ENCODE results near the gene GLIPR1. TPM values are rescaled to one million over a fixed set of nuclear protein-coding genes. Genes with fewer than 3 reads are reported as not detected.
"Not testable (repeated sequence)": the region's sequence is repeated elsewhere in the genome, so short reads cannot be mapped to it uniquely, and the experiment has no call there.

The GLIPR1 gene
- total and polyA plus RNA-seq, 10 of the 15 experiments (the other 5 are each of a cell fraction or from before 2014, with no cell fraction given), result 18.2 to 62.6 (median 32.2) TPM

GRCh38 chr12:75511116-75512048, 30.8 kb downstream of the GLIPR1 start, which contains the start of gene KRR1 (continued):
- TF ChIP-seq BHLHE40 (IDR thresholded peaks at IDR 0.05; ENCODE audit: borderline replicate concordance in 1 of 2, low read depth in 2 of 2, low read length in 1 of 2), result peak in 1 of 2 experiments; percentile 28; a peak in 2 of 4 replicates
- TF ChIP-seq ESRRA (IDR thresholded peaks at IDR 0.05; ENCODE audit: low read length), result no peak
- peak; percentile 58; the same call in 1 of the 2 replicates for TF ChIP-seq TBL1XR1 (IDR thresholded peaks at IDR 0.05; ENCODE audit: low read depth, low read length)
- TF ChIP-seq FOXM1 (IDR thresholded peaks at IDR 0.05; ENCODE audit: low read depth, low read length), result no peak
- TF ChIP-seq MXI1 (IDR thresholded peaks at IDR 0.05; ENCODE audit: low read depth, low read length), result peak; percentile 89
- TF ChIP-seq, protein P1, sequence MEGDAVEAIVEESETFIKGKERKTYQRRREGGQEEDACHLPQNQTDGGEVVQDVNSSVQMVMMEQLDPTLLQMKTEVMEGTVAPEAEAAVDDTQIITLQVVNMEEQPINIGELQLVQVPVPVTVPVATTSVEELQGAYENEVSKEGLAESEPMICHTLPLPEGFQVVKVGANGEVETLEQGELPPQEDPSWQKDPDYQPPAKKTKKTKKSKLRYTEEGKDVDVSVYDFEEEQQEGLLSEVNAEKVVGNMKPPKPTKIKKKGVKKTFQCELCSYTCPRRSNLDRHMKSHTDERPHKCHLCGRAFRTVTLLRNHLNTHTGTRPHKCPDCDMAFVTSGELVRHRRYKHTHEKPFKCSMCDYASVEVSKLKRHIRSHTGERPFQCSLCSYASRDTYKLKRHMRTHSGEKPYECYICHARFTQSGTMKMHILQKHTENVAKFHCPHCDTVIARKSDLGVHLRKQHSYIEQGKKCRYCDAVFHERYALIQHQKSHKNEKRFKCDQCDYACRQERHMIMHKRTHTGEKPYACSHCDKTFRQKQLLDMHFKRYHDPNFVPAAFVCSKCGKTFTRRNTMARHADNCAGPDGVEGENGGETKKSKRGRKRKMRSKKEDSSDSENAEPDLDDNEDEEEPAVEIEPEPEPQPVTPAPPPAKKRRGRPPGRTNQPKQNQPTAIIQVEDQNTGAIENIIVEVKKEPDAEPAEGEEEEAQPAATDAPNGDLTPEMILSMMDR (IDR thresholded peaks at IDR 0.05 in 2 of 3, conservative IDR thresholded peaks at IDR 0.05 in 1 of 3; ENCODE audit: control insufficient read depth in 2 of 3, extremely low read depth in 1 of 3, insufficient read depth in 1 of 3, low read depth in 3 of 3, low read length in 3 of 3), result no peak
- no peak for TF ChIP-seq SMAD1 (IDR thresholded peaks at IDR 0.05; ENCODE audit: low read depth, partially characterized antibody)

GRCh38 chr12:75521224-75521623, 40.7 kb downstream of the GLIPR1 start:
- ATAC-seq; H3K36me3 ChIP-seq (ENCODE audit: control insufficient read depth in 2 of 2, insufficient read depth in 2 of 2, low read length in 1 of 2); BruUV-seq (replicated peaks); in situ Hi-C loops (cut with MboI); H4K20me1 ChIP-seq (ENCODE audit: control insufficient read depth, insufficient read depth); H3K27me3 ChIP-seq (replicated peaks in 1 of 2; ENCODE audit: control insufficient read depth in 2 of 2, insufficient read depth in 2 of 2, low read length in 1 of 2); H3K4me2 ChIP-seq (ENCODE audit: control insufficient read depth, insufficient read depth); POLR2A ChIA-PET; H3K4me1 ChIP-seq (ENCODE audit: control insufficient read depth, insufficient read depth, low read length); SMC1A ChIA-PET (ENCODE audit: uncharacterized antibody, unreplicated experiment); RAD21 ChIA-PET (ENCODE audit: unreplicated experiment); FAIRE-seq; H3K9ac ChIP-seq (ENCODE audit: control insufficient read depth, insufficient read depth, low read length); DNase-seq (ENCODE audit: low read depth, low spot score); H3K4me3 ChIP-seq; H3K79me2 ChIP-seq (ENCODE audit: control insufficient read depth, insufficient read depth, low read length); CTCF ChIA-PET; H2AFZ ChIP-seq (ENCODE audit: control insufficient read depth, low read depth, low read length); H3K9me3 ChIP-seq (replicated peaks; ENCODE audit: control insufficient read depth, insufficient read depth, low read length); H3K27ac ChIP-seq (ENCODE audit: control insufficient read depth, insufficient read depth): not testable (repeated sequence)
- intact Hi-C loops (cut with micrococcal nuclease; ENCODE audit: unreplicated experiment), result loop anchor here (10.0 kb wide), 1 partner anchor 1064 kb away; no protein-coding TSS in a partner anchor

DNA sequence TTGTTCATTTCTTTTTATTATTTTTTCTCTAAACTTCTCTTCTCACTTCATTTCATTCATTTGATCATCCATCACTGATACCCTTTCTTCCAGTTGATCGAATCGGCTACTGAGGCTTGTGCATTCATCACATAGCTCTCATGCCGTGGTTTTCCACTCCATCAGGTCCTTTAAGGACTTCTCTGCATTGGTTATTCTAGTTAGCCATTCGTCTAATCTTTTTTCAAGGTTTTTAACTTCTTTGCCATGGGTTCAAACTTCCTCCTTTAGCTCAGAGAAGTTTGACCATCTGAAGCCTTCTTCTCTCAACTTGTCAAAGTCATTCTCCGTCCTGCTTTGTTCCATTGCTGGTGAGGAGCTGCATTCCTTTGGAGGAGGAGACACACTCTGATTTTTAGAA, 41.6 kb downstream of the GLIPR1 start:
- H2AFZ ChIP-seq (ENCODE audit: control insufficient read depth, low read depth, low read length); RAD21 ChIA-PET (ENCODE audit: unreplicated experiment); H3K9me3 ChIP-seq (replicated peaks; ENCODE audit: control insufficient read depth, insufficient read depth, low read length); H3K36me3 ChIP-seq (ENCODE audit: control insufficient read depth in 2 of 2, insufficient read depth in 2 of 2, low read length in 1 of 2); H3K4me3 ChIP-seq; BruUV-seq (replicated peaks); ATAC-seq; DNase-seq (ENCODE audit: low read depth, low spot score); H3K9ac ChIP-seq (ENCODE audit: control insufficient read depth, insufficient read depth, low read length); in situ Hi-C loops (cut with MboI); H3K79me2 ChIP-seq (ENCODE audit: control insufficient read depth, insufficient read depth, low read length); H3K4me1 ChIP-seq (ENCODE audit: control insufficient read depth, insufficient read depth, low read length); FAIRE-seq; H3K4me2 ChIP-seq (ENCODE audit: control insufficient read depth, insufficient read depth); H4K20me1 ChIP-seq (ENCODE audit: control insufficient read depth, insufficient read depth); H3K27me3 ChIP-seq (replicated peaks in 1 of 2; ENCODE audit: control insufficient read depth in 2 of 2, insufficient read depth in 2 of 2, low read length in 1 of 2); H3K27ac ChIP-seq (ENCODE audit: control insufficient read depth, insufficient read depth): not testable (repeated sequence)
- ChIA-PET SMC1A (ENCODE audit: uncharacterized antibody, unreplicated experiment) (interaction anchor here (0.8 kb wide), 1 partner anchor 53 kb away, joined by 3 read pairs; no protein-coding TSS in a partner anchor), POLR2A (interaction anchor here (0.5 to 0.6 kb wide), 2 partner anchors 41 to 575 kb away, joined by 3 read pairs; no protein-coding TSS in a partner anchor), CTCF (interaction anchor here (0.6 kb wide), 1 partner anchor 514 kb away, joined by 3 read pairs; no protein-coding TSS in a partner anchor)
- WGBS (ENCODE audit: insufficient coverage, insufficient replicate concordance, low lambda C conversion rate, missing lambda C conversion rate), result 56% methylated on average over 5 of the region's 5 CpGs
- intact Hi-C loops (cut with micrococcal nuclease; ENCODE audit: unreplicated experiment), result loop anchor here (10.0 kb wide), 1 partner anchor 1063 kb away; no protein-coding TSS in a partner anchor

All from GM12878 (cell line).